Activated B cell treated with CpG ODN at 0.5 μM for 24 hours (primary cell): ENCODE measurements around the gene FAM151A. TPM values are rescaled to one million over a fixed set of nuclear protein-coding genes. Genes with fewer than 3 reads are reported as not detected.

Source experiments
- ATAC-seq: fragments of 200-7000 bp; cut with Tn5 transposase; one replicate; pipeline ENCODE4 v1.10.0; 2021; ENCODE audit warnings: low read depth, mild to moderate bottlenecking, moderate library complexity
- CTCF ChIA-PET: fragments of 350-600 bp; sonication (Branson Sonifier 250); formaldehyde crosslinking; loops from one replicate; lab custom pipeline; 2021; ENCODE audit warnings: antibody characterized with exemption; lab: Charles Lee
- POLR2A ChIA-PET: fragments of 350-600 bp; sonication (Branson Sonifier 250); formaldehyde crosslinking; loops from one replicate; lab custom pipeline; 2021; ENCODE audit warnings: antibody characterized with exemption; lab: Charles Lee
- DNase-seq: peaks from one replicate; pipeline ENCODE4 v3.0.0; 2022
- H3K27ac Mint-ChIP-seq: one replicate; pipeline ENCODE4 v1.8.0; 2020; ENCODE audit warnings: mixed read lengths
- H3K27me3 Mint-ChIP-seq: one replicate; pipeline ENCODE4 v1.8.0; 2021; ENCODE audit warnings: mixed read lengths
- H3K36me3 Mint-ChIP-seq: one replicate; pipeline ENCODE4 v1.8.0; 2021; ENCODE audit warnings: low read depth, mixed read lengths
- H3K4me1 Mint-ChIP-seq: one replicate; pipeline ENCODE4 v1.8.0; 2021; ENCODE audit warnings: mixed read lengths
- H3K4me3 Mint-ChIP-seq: one replicate; pipeline ENCODE4 v1.8.0; 2020; ENCODE audit warnings: mild to moderate bottlenecking, mixed read lengths
- H3K9me3 Mint-ChIP-seq: one replicate; pipeline ENCODE4 v1.8.0; 2020; ENCODE audit warnings: mixed read lengths
- intact Hi-C: fragments of 100-400 bp; cut with micrococcal nuclease; formaldehyde crosslinking; loops from one replicate; pipeline ENCODE4 v1.15.1; 2024
- total RNA-seq: library from RNA; stranded (reverse); gene quantifications from 2 replicates; pipeline ENCODE4 v1.2.3, GENCODE V29; 2022
- TF ChIP-seq, protein P1 (sequence below): fragments of 200-600 bp; IDR thresholded peaks from one replicate; pipeline ENCODE4 v1.8.0; 2022; ENCODE audit warnings: antibody characterized with exemption, mild to moderate bottlenecking

Gene FAM151A
- total RNA-seq, 1 donor from 2014 or later, result not detected

GRCh38 chr1:54594463-54594862 lies 28.9 kb downstream of the FAM151A start:
- TF ChIP-seq, protein P1, sequence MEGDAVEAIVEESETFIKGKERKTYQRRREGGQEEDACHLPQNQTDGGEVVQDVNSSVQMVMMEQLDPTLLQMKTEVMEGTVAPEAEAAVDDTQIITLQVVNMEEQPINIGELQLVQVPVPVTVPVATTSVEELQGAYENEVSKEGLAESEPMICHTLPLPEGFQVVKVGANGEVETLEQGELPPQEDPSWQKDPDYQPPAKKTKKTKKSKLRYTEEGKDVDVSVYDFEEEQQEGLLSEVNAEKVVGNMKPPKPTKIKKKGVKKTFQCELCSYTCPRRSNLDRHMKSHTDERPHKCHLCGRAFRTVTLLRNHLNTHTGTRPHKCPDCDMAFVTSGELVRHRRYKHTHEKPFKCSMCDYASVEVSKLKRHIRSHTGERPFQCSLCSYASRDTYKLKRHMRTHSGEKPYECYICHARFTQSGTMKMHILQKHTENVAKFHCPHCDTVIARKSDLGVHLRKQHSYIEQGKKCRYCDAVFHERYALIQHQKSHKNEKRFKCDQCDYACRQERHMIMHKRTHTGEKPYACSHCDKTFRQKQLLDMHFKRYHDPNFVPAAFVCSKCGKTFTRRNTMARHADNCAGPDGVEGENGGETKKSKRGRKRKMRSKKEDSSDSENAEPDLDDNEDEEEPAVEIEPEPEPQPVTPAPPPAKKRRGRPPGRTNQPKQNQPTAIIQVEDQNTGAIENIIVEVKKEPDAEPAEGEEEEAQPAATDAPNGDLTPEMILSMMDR, result no peak
- Mint-ChIP-seq H3K4me3 (no peak overlapping the region), H3K36me3 (no peaks in the 10 kb centered on the region), H3K9me3 (no peaks in the 10 kb centered on the region), H3K4me1 (no peaks in the 10 kb centered on the region), H3K27me3 (no peaks in the 10 kb centered on the region), H3K27ac (no peak overlapping the region)
- ChIA-PET POLR2A (no interaction called here), CTCF (no interaction called here)
- ATAC-seq (no peak), DNase-seq (no peak)
- intact Hi-C loops, result no loop called here

- ChIA-PET CTCF (no interaction called here), POLR2A (no interaction called here)
- intact Hi-C loops, result no loop called here
- Mint-ChIP-seq H3K27me3 (no peaks in the 10 kb centered on the region), H3K36me3 (no peaks in the 10 kb centered on the region), H3K27ac (no peak overlapping the region), H3K9me3 (no peaks in the 10 kb centered on the region), H3K4me1 (no peaks in the 10 kb centered on the region), H3K4me3 (no peak overlapping the region)
- ATAC-seq, result no peak
- TF ChIP-seq, protein P1, result no peak
- DNase-seq, result no peak
Measured at GRCh38 chr1:54593571-54594160, 29.7 kb downstream of the FAM151A start.

DNA sequence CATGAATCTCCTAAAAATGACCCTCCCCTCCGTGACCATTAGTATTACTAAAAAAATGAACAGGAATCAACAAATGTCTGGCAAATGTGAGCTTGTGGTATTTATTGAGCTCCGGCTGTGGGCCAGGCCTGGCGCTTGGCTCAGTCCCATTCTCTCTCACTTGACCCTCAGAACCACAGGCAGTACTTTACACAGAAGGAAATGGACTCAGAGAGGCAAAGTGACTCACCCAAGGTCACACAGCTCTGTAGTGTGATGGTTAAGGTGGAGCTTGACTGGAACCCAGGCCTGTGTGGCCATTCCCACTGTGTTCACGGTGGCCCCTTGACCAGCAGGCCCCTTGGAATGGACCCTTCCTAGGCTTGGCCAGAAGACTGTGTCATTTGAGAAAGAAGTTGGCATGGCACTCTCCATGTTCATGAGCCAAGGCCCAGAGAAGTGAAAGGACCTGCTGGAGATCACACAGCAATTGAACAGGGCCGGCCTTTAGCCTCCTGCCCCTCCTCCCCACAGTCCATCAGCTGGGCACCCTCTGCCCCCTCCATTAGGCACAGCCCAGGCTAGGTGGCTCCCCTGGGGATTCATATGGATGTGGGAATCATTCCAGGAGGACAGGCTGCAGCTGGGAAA lies 32.1 kb downstream of the FAM151A start:
- H3K4me3 Mint-ChIP-seq, result no peak overlapping the region
- H3K4me1 Mint-ChIP-seq, result no peaks in the 10 kb centered on the region
- ATAC-seq (no peak), DNase-seq (no peak)
- CTCF ChIA-PET, result no interaction called here
- POLR2A ChIA-PET, result no interaction called here
- TF ChIP-seq, protein P1, result no peak
- H3K9me3 Mint-ChIP-seq, result no peaks in the 10 kb centered on the region
- H3K27ac Mint-ChIP-seq, result no peak overlapping the region
- H3K27me3 Mint-ChIP-seq, result no peaks in the 10 kb centered on the region
- H3K36me3 Mint-ChIP-seq, result no peaks in the 10 kb centered on the region
- intact Hi-C loops, result no loop called here

DNA sequence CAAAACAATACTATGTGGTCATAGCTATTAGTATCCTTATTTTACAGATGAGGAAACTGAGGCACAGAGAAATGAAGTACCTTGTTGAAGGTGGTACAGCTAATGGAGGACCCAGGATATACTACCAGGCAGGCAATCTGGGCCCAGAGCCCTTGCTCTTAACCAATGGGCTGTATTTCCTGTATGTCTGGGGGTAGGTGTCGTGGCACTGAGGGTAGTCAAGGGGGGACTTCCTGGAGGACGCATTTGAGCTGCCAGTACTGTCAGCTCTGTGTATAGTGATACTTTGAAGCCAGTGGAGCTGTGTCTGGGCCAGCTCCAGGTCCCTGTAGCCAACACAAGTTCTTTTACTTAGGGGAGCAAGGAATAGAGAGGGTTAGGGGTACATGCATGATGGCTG lies 34.9 kb downstream of the FAM151A start:
- Mint-ChIP-seq H3K4me1 (no peaks in the 10 kb centered on the region), H3K9me3 (no peaks in the 10 kb centered on the region), H3K4me3 (no peak overlapping the region), H3K27me3 (no peaks in the 10 kb centered on the region), H3K27ac (no peak overlapping the region), H3K36me3 (no peaks in the 10 kb centered on the region)
- CTCF ChIA-PET, result no interaction called here
- intact Hi-C loops, result no loop called here
- DNase-seq (no peak), ATAC-seq (no peak)
- POLR2A ChIA-PET, result no interaction called here
- TF ChIP-seq, protein P1, result no peak

- Mint-ChIP-seq H3K27ac (no peak overlapping the region), H3K36me3 (no peaks in the 10 kb centered on the region), H3K4me3 (no peak overlapping the region), H3K9me3 (no peaks in the 10 kb centered on the region), H3K4me1 (no peaks in the 10 kb centered on the region), H3K27me3 (no peaks in the 10 kb centered on the region)
- no peak for ATAC-seq
- ChIA-PET CTCF (no interaction called here), POLR2A (no interaction called here)
- TF ChIP-seq, protein P1, result no peak
- intact Hi-C loops, result no loop called here
- DNase-seq, result no peak
Measured at GRCh38 chr1:54585181-54586066, 37.9 kb downstream of the FAM151A start.
